GM12878 (cell line): Measurements from ENCODE around the gene ACE2. TPM values are rescaled to one million over a fixed set of nuclear protein-coding genes. Genes with fewer than 3 reads are reported as not detected.

ENCODE experiments used
- ATAC-seq: fragments of 200-7000 bp; cut with Tn5 transposase; 3 replicates; pipeline ENCODE4 v1.9.1; 2020; ENCODE audit warnings: mild to moderate bottlenecking, moderate library complexity
- Bru-seq: library from RNA; stranded (reverse); fragments of 400-500 nt; gene quantifications from one replicate; lab custom pipeline; 2021; lab: Mats Ljungman, UMichigan
- BruChase-seq, 2 experiments: library from RNA; stranded (reverse); fragments of 400-500 nt; gene quantifications; one replicate each; lab custom pipeline; 2021; lab: Mats Ljungman, UMichigan
- BruUV-seq: library from RNA; stranded (reverse); fragments of 400-500 nt; replicated peaks from 2 replicates; lab custom pipeline; 2021; lab: Mats Ljungman, UMichigan
- CTCF ChIA-PET: fragments of 300-600 bp; sonication (Branson Sonifier 250); formaldehyde crosslinking; extraction: SDS; loops from one replicate; lab custom pipeline; 2021; ENCODE audit warnings: inconsistent platforms; lab: Yijun Ruan, JAX
- POLR2A ChIA-PET: fragments of 350-600 bp; formaldehyde crosslinking; extraction: SDS; loops from one replicate; lab custom pipeline; 2021; ENCODE audit warnings: inconsistent platforms; lab: Charles Lee
- RAD21 ChIA-PET: fragments of 300-600 bp; sonication (Branson Sonifier 250); formaldehyde crosslinking; loops from one replicate; lab custom pipeline; 2023; ENCODE audit warnings: antibody characterized with exemption; ENCODE audit not compliant: unreplicated experiment; lab: Charles Lee
- SMC1A ChIA-PET: fragments of 300-600 bp; sonication (Branson Sonifier 250); formaldehyde crosslinking; loops from one replicate; lab custom pipeline; 2023; ENCODE audit not compliant: unreplicated experiment, uncharacterized antibody; lab: Charles Lee
- DNase-seq: peaks from one replicate; pipeline ENCODE4 v3.0.0-alpha.2; 2011; ENCODE audit warnings: low read depth, low spot score
- FAIRE-seq: peaks from 3 replicates; lab custom pipeline; 2011; peaks lifted over from hg19 to GRCh38; lab: Jason Lieb, UNC
- H2AFZ ChIP-seq: 2 replicates; pipeline ENCODE4 v1.6.0; 2011; ENCODE audit warnings: low read depth, low read length, control low read depth; ENCODE audit not compliant: control insufficient read depth
- H3K27ac ChIP-seq: 2 replicates; pipeline ENCODE4 v1.5.1; 2011; ENCODE audit warnings: control low read depth; ENCODE audit not compliant: control insufficient read depth, insufficient read depth
- H3K27me3 ChIP-seq, 2 experiments: replicated peaks in 1 of 2; 2 replicates each; pipeline versions ENCODE4 v1.6.0 to v1.6.1; 2011; ENCODE audit warnings: low read length in 1 of 2; ENCODE audit not compliant: control insufficient read depth in 2 of 2, insufficient read depth in 2 of 2
- H3K36me3 ChIP-seq, 2 experiments: 2 replicates each; pipeline ENCODE4 v1.5.1; 2011; ENCODE audit warnings: low read length in 1 of 2; ENCODE audit not compliant: control insufficient read depth in 2 of 2, insufficient read depth in 2 of 2
- H3K4me1 ChIP-seq: 2 replicates; pipeline ENCODE4 v1.6.1; 2011; ENCODE audit warnings: mild to moderate bottlenecking, low read length, moderate library complexity, mixed read lengths; ENCODE audit not compliant: control insufficient read depth, insufficient read depth
- H3K4me2 ChIP-seq: 2 replicates; pipeline ENCODE4 v1.6.0; 2011; ENCODE audit warnings: control low read depth; ENCODE audit not compliant: control insufficient read depth, insufficient read depth
- H3K4me3 ChIP-seq: fragments of 200-600 bp; sonication (generic); 2 replicates; pipeline ENCODE4 v1.5.1; 2016
- H3K79me2 ChIP-seq: 2 replicates; pipeline ENCODE4 v1.6.0; 2011; ENCODE audit warnings: low read length; ENCODE audit not compliant: control insufficient read depth, insufficient read depth
- H3K9ac ChIP-seq: 2 replicates; pipeline ENCODE4 v1.8.0; 2011; ENCODE audit warnings: low read length, control low read depth, mixed read lengths; ENCODE audit not compliant: control insufficient read depth, insufficient read depth
- H3K9me3 ChIP-seq: replicated peaks from 3 replicates; pipeline ENCODE4 v1.5.1; 2011; ENCODE audit warnings: mild to moderate bottlenecking, low read length; ENCODE audit not compliant: control insufficient read depth, insufficient read depth
- H4K20me1 ChIP-seq: 2 replicates; pipeline ENCODE4 v1.6.0; 2011; ENCODE audit not compliant: control insufficient read depth, insufficient read depth
- HDAC2 ChIP-seq: fragments of 200-600 bp; sonication (generic); IDR thresholded peaks from 2 replicates; pipeline ENCODE4 v1.6.1; 2017
- NBN ChIP-seq: fragments of 450-650 bp; IDR thresholded peaks from 2 replicates; pipeline ENCODE4 v1.6.1; 2016
- ZZZ3 ChIP-seq: IDR thresholded peaks from 2 replicates; pipeline ENCODE4 v1.6.1; 2011; ENCODE audit warnings: low read depth; ENCODE audit not compliant: control insufficient read depth, insufficient read length
- WGBS: methylation state at CpG from one replicate; pipeline ENCODE4 v1.1.6; 2016; ENCODE audit warnings: low lambda C conversion rate; ENCODE audit not compliant: insufficient replicate concordance, insufficient coverage; ENCODE audit errors: missing lambda C conversion rate; 5-methylcytosine and 5-hydroxymethylcytosine counted together
- in situ Hi-C: fragments of 300-500 bp; cut with MboI; formaldehyde crosslinking; loops from 9 replicates; pipeline ENCODE4 v1.14.3; 2018; ENCODE audit warnings: mixed read lengths
- intact Hi-C: fragments of 100-400 bp; cut with micrococcal nuclease; formaldehyde crosslinking; loops from one replicate; pipeline ENCODE4 v1.14.2; 2022; ENCODE audit not compliant: unreplicated experiment
- long read RNA-seq, 2 experiments: library from polyadenylated mRNA; unstranded; transcript quantifications; one replicate each; pipeline ENCODE4 v2.0.0, GENCODE V29; 2019 to 2020
- polyA minus RNA-seq, 3 experiments: library from RNA; depleted of rRNA, polyadenylated mRNA; stranded (reverse); fragments of >200 nt; gene quantifications; 2 replicates each; pipeline ENCODE4 v1.2.3, GENCODE V29; 2011
- polyA plus RNA-seq, 11 experiments: library from polyadenylated mRNA; depleted of rRNA in 4 of 11; unstranded in 6 of 11; stranded (reverse) in 5 of 11; fragments of >200 nt; fragmentation: Nextera tagmentation in 4 of 11; fragmentation: Illumina TruSeq in 1 of 11; extraction: Ambion mirVana in 4 of 11; extraction: Trizol in 1 of 11; gene quantifications; 1 replicate in 1 of 11; 2 replicates in 10 of 11; pipeline versions ENCODE4 v1.2.1 to v1.2.3, GENCODE V29; 2011 to 2016; ENCODE audit warnings: inconsistent platforms in 2 of 11, missing spikeins in 2 of 11, low read depth in 1 of 11
- total RNA-seq, 4 experiments: library from RNA; depleted of rRNA in 3 of 4; stranded (reverse); fragments of >200 nt in 3 of 4; fragmentation: Illumina TruSeq in 1 of 4; extraction: Trizol in 1 of 4; gene quantifications; 2 replicates each; pipeline versions ENCODE4 v1.2.1 to v1.2.3, GENCODE V29; 2013 to 2021
- TF ChIP-seq, protein P1 (sequence below): IDR thresholded peaks from 2 replicates; pipeline ENCODE4 v1.6.1; 2012; ENCODE audit warnings: low read depth, low read length, improper control_type of control experiment
- TF ChIP-seq, protein P2 (sequence below): IDR thresholded peaks from 2 replicates; pipeline ENCODE4 v1.6.1; 2012; ENCODE audit warnings: low read length, inconsistent platforms
- TF ChIP-seq, protein P3 (sequence below): fragments of 150-350 bp; IDR thresholded peaks from 2 replicates; pipeline ENCODE4 v1.6.1; 2016; ENCODE audit warnings: low read depth, low read length
- TF ChIP-seq, protein P4 (sequence below), 3 experiments: IDR thresholded peaks in 2 of 3; conservative IDR thresholded peaks in 1 of 3; 2 replicates each; pipeline ENCODE4 v1.5.1; 2011; ENCODE audit warnings: low read depth in 3 of 3, low read length in 3 of 3, mild to moderate bottlenecking in 3 of 3, control low read depth in 2 of 3, moderate library complexity in 2 of 3, inconsistent platforms in 1 of 3, mixed read lengths in 1 of 3; ENCODE audit not compliant: control insufficient read depth in 2 of 3, insufficient read depth in 1 of 3; ENCODE audit errors: extremely low read depth in 1 of 3
- TF ChIP-seq, protein P5 (sequence below): fragments of 450-650 bp; IDR thresholded peaks from 2 replicates; pipeline ENCODE4 v1.6.1; 2017; ENCODE audit warnings: mild to moderate bottlenecking, moderate library complexity

ACE2 gene
- not detected in 2 replicates for total RNA-seq (2013; cell fraction: nucleolus; rRNA removed)
- total RNA-seq (2014; rRNA removed): not detected in 2 replicates
- not detected in 2 replicates for total RNA-seq (2014; rRNA removed; fragmentation: Illumina TruSeq; extraction: Trizol)
- total RNA-seq (2021): not detected in 2 replicates
- not detected for polyA plus RNA-seq (2011; ENCODE audit: low read depth)
- polyA plus RNA-seq (2011; rRNA removed): not detected in 2 replicates
- 0.01 TPM in 1 of 2 replicates, not detected in the other for polyA plus RNA-seq (2011; cell fraction: cytosol; rRNA removed)
- polyA plus RNA-seq (2011; cell fraction: nucleus; rRNA removed): not detected in 2 replicates
- not detected in 2 replicates for polyA plus RNA-seq (2012)
- polyA plus RNA-seq (2014; fragmentation: Illumina TruSeq; extraction: Trizol): not detected in 2 replicates
- under 1 TPM in 1 of 2 experiments, not detected in 1; 0.04 TPM for polyA plus RNA-seq (2014; fragmentation: Nextera tagmentation; extraction: Ambion mirVana)
- polyA plus RNA-seq (2014; rRNA removed): not detected in 2 replicates
- polyA plus RNA-seq (2016; fragmentation: Nextera tagmentation; extraction: Ambion mirVana): not detected
- polyA minus RNA-seq (2011; rRNA and poly(A)+ RNA removed): 0.05 TPM in 1 of 2 replicates, not detected in the other
- polyA minus RNA-seq (2011; cell fraction: cytosol; rRNA and poly(A)+ RNA removed): not detected in 2 replicates
- 0.12 TPM in 1 of 2 replicates, not detected in the other for polyA minus RNA-seq (2011; cell fraction: nucleus; rRNA and poly(A)+ RNA removed)
- Bru-seq, nascent RNA: not detected
- percentile 40 among the genes with signal in this experiment for BruChase-seq, experiment 1, labeled RNA remaining after a 6-hour chase
- not detected for BruChase-seq, experiment 2, labeled RNA remaining after a 2-hour chase
- long read RNA-seq, experiment 1: 0 reads
- long read RNA-seq, experiment 2: 0 reads

DNA sequence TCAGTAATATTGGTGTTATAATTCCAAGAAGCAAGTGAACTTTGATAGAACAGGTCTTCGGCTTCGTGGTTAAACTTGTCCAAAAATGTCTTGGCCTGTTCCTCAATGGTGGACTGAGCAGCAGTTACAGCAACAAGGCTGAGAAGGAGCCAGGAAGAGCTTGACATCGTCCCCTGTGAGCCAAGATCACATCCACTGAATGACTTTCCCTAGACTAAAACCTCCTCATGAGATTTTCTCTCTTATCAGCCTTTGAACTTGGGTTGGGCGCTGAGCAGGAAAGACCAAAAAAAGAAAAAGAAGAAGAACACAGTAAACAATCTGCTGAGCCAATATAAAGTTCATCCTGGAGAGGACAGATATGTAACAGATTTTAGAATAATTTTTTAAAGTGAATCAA, at the start of gene ACE2:
Gene ACE2 (minus strand): TSS at position 216 of the 400 bp plus-strand sequence. CDS start 49 bp downstream, at position 167.
- no peak for FAIRE-seq
- BruUV-seq: no TSS peak
- intact Hi-C loops: no loop called here
- TF ChIP-seq ZZZ3: no peak
- TF ChIP-seq, protein P1, sequence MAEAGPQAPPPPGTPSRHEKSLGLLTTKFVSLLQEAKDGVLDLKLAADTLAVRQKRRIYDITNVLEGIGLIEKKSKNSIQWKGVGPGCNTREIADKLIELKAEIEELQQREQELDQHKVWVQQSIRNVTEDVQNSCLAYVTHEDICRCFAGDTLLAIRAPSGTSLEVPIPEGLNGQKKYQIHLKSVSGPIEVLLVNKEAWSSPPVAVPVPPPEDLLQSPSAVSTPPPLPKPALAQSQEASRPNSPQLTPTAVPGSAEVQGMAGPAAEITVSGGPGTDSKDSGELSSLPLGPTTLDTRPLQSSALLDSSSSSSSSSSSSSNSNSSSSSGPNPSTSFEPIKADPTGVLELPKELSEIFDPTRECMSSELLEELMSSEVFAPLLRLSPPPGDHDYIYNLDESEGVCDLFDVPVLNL: no peak
- TF ChIP-seq, protein P2, sequence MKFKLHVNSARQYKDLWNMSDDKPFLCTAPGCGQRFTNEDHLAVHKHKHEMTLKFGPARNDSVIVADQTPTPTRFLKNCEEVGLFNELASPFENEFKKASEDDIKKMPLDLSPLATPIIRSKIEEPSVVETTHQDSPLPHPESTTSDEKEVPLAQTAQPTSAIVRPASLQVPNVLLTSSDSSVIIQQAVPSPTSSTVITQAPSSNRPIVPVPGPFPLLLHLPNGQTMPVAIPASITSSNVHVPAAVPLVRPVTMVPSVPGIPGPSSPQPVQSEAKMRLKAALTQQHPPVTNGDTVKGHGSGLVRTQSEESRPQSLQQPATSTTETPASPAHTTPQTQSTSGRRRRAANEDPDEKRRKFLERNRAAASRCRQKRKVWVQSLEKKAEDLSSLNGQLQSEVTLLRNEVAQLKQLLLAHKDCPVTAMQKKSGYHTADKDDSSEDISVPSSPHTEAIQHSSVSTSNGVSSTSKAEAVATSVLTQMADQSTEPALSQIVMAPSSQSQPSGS: no peak
- TF ChIP-seq, protein P3, sequence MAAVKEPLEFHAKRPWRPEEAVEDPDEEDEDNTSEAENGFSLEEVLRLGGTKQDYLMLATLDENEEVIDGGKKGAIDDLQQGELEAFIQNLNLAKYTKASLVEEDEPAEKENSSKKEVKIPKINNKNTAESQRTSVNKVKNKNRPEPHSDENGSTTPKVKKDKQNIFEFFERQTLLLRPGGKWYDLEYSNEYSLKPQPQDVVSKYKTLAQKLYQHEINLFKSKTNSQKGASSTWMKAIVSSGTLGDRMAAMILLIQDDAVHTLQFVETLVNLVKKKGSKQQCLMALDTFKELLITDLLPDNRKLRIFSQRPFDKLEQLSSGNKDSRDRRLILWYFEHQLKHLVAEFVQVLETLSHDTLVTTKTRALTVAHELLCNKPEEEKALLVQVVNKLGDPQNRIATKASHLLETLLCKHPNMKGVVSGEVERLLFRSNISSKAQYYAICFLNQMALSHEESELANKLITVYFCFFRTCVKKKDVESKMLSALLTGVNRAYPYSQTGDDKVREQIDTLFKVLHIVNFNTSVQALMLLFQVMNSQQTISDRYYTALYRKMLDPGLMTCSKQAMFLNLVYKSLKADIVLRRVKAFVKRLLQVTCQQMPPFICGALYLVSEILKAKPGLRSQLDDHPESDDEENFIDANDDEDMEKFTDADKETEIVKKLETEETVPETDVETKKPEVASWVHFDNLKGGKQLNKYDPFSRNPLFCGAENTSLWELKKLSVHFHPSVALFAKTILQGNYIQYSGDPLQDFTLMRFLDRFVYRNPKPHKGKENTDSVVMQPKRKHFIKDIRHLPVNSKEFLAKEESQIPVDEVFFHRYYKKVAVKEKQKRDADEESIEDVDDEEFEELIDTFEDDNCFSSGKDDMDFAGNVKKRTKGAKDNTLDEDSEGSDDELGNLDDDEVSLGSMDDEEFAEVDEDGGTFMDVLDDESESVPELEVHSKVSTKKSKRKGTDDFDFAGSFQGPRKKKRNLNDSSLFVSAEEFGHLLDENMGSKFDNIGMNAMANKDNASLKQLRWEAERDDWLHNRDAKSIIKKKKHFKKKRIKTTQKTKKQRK: no peak
- TF ChIP-seq, protein P4, sequence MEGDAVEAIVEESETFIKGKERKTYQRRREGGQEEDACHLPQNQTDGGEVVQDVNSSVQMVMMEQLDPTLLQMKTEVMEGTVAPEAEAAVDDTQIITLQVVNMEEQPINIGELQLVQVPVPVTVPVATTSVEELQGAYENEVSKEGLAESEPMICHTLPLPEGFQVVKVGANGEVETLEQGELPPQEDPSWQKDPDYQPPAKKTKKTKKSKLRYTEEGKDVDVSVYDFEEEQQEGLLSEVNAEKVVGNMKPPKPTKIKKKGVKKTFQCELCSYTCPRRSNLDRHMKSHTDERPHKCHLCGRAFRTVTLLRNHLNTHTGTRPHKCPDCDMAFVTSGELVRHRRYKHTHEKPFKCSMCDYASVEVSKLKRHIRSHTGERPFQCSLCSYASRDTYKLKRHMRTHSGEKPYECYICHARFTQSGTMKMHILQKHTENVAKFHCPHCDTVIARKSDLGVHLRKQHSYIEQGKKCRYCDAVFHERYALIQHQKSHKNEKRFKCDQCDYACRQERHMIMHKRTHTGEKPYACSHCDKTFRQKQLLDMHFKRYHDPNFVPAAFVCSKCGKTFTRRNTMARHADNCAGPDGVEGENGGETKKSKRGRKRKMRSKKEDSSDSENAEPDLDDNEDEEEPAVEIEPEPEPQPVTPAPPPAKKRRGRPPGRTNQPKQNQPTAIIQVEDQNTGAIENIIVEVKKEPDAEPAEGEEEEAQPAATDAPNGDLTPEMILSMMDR (IDR thresholded peaks at IDR 0.05 in 2 of 3, conservative IDR thresholded peaks at IDR 0.05 in 1 of 3; ENCODE audit: control insufficient read depth in 2 of 3, extremely low read depth in 1 of 3, insufficient read depth in 1 of 3, low read depth in 3 of 3, low read length in 3 of 3): no peak
- no peak for TF ChIP-seq NBN
- TF ChIP-seq HDAC2: no peak
- TF ChIP-seq, protein P5, sequence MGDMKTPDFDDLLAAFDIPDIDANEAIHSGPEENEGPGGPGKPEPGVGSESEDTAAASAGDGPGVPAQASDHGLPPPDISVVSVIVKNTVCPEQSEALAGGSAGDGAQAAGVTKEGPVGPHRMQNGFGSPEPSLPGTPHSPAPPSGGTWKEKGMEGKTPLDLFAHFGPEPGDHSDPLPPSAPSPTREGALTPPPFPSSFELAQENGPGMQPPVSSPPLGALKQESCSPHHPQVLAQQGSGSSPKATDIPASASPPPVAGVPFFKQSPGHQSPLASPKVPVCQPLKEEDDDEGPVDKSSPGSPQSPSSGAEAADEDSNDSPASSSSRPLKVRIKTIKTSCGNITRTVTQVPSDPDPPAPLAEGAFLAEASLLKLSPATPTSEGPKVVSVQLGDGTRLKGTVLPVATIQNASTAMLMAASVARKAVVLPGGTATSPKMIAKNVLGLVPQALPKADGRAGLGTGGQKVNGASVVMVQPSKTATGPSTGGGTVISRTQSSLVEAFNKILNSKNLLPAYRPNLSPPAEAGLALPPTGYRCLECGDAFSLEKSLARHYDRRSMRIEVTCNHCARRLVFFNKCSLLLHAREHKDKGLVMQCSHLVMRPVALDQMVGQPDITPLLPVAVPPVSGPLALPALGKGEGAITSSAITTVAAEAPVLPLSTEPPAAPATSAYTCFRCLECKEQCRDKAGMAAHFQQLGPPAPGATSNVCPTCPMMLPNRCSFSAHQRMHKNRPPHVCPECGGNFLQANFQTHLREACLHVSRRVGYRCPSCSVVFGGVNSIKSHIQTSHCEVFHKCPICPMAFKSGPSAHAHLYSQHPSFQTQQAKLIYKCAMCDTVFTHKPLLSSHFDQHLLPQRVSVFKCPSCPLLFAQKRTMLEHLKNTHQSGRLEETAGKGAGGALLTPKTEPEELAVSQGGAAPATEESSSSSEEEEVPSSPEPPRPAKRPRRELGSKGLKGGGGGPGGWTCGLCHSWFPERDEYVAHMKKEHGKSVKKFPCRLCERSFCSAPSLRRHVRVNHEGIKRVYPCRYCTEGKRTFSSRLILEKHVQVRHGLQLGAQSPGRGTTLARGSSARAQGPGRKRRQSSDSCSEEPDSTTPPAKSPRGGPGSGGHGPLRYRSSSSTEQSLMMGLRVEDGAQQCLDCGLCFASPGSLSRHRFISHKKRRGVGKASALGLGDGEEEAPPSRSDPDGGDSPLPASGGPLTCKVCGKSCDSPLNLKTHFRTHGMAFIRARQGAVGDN: no peak

More for the DNA sequence above, at the start of gene ACE2:
- Histone ChIP-seq H3K36me3 (no peaks in the 10 kb centered on the region), H3K9ac (no peak within 1 kb of the TSS), H4K20me1 (no peaks in the 10 kb centered on the region), H3K4me1 (no peaks in the 10 kb centered on the region), H3K27me3 (no peaks in the 10 kb centered on the region; a peak in 2 of 4 replicates), H3K27ac (no peak within 1 kb of the TSS), H2AFZ (no peak within 1 kb of the TSS), H3K4me3 (no peak within 1 kb of the TSS), H3K79me2 (no peaks in the 10 kb centered on the region), H3K4me2 (no peak within 1 kb of the TSS), H3K9me3 (no peaks in the 10 kb centered on the region)
- 17% methylated on average over 4 of the region's 4 CpGs for WGBS
- DNase-seq: no peak
- ATAC-seq: no peak
- RAD21 ChIA-PET: no interaction called here
- SMC1A ChIA-PET: no interaction called here
- POLR2A ChIA-PET: no interaction called here
- in situ Hi-C loops: no loop called here
- CTCF ChIA-PET: no interaction called here
